Panc1 (cell line): ENCODE data around the gene MATN1. TPM values are rescaled to one million over a fixed set of nuclear protein-coding genes. Genes with fewer than 3 reads are reported as not detected.

Source experiments
- ATAC-seq: fragments of 200-7000 bp; cut with Tn5 transposase; 2 replicates; pipeline ENCODE4 v1.9.1; 2020; ENCODE audit warnings: mild to moderate bottlenecking, moderate library complexity
- BruUV-seq: library from RNA; stranded (reverse); fragments of 400-500 nt; replicated peaks from 2 replicates; lab custom pipeline; 2021; lab: Mats Ljungman, UMichigan
- CTCF ChIA-PET: fragments of 300-600 bp; sonication (Branson Sonifier 250); formaldehyde crosslinking; loops from one replicate; lab custom pipeline; 2022; ENCODE audit warnings: antibody characterized with exemption; lab: Charles Lee
- POLR2A ChIA-PET: fragments of 300-600 bp; sonication (Branson Sonifier 250); formaldehyde crosslinking; loops from one replicate; lab custom pipeline; 2022; ENCODE audit warnings: antibody characterized with exemption; lab: Charles Lee
- DNase-seq: peaks from one replicate; pipeline ENCODE4 v3.0.0-alpha.2; 2010; ENCODE audit warnings: low read depth, low spot score
- H3K27ac ChIP-seq: 2 replicates; pipeline ENCODE4 v1.5.1; 2011; ENCODE audit warnings: mild to moderate bottlenecking, low read length, inconsistent platforms
- H3K27me3 ChIP-seq: fragments of 200-500 bp; sonication (Bioruptor generic); 2 replicates; pipeline ENCODE4 v1.6.0; 2014; ENCODE audit warnings: low read length, inconsistent platforms; ENCODE audit not compliant: control insufficient read depth, insufficient read depth
- H3K36me3 ChIP-seq: fragments of 200-500 bp; sonication (Bioruptor generic); 2 replicates; pipeline ENCODE4 v1.5.1; 2014; ENCODE audit warnings: inconsistent platforms, mild to moderate bottlenecking, low read length, moderate library complexity; ENCODE audit not compliant: control insufficient read depth, insufficient read depth
- H3K4me1 ChIP-seq: 2 replicates; pipeline ENCODE4 v1.5.1; 2011; ENCODE audit warnings: inconsistent platforms, mild to moderate bottlenecking, low read length, moderate library complexity; ENCODE audit not compliant: control insufficient read depth, insufficient read depth
- H3K4me3 ChIP-seq, 2 experiments: 2 replicates each; pipeline ENCODE4 v1.5.1; 2011 to 2012; ENCODE audit warnings: low read depth in 2 of 2, low read length in 2 of 2, mild to moderate bottlenecking in 2 of 2, inconsistent platforms in 1 of 2, moderate library complexity in 1 of 2
- H3K9me3 ChIP-seq: fragments of 200-500 bp; sonication (Bioruptor generic); 2 replicates; pipeline ENCODE4 v1.5.1; 2014; ENCODE audit warnings: low read depth, mild to moderate bottlenecking, inconsistent platforms, low read length, moderate library complexity; ENCODE audit not compliant: control insufficient read depth, insufficient read depth
- POLR2AphosphoS5 ChIP-seq: IDR thresholded peaks from 2 replicates; pipeline ENCODE4 v1.6.1; 2012; ENCODE audit warnings: mild to moderate bottlenecking, low read depth, low read length, moderate library complexity
- SIN3A ChIP-seq: IDR thresholded peaks from 2 replicates; pipeline ENCODE4 v1.6.1; 2012; ENCODE audit warnings: low read depth, mild to moderate bottlenecking, low read length, moderate library complexity, borderline replicate concordance; ENCODE audit not compliant: insufficient read depth
- TCF7L2 ChIP-seq: IDR thresholded peaks from 2 replicates; pipeline ENCODE4 v1.6.1; 2011; ENCODE audit warnings: mild to moderate bottlenecking, low read depth, low read length, inconsistent platforms
- in situ Hi-C: cut with HindIII; loops from 2 replicates; pipeline ENCODE4 v1.10.0; 2016; ENCODE audit warnings: low sequenced_read_pairs, low pct_unique_long_range_greater_than_20kb
- intact Hi-C: fragments of 100-400 bp; cut with micrococcal nuclease; formaldehyde crosslinking; loops from one replicate; pipeline ENCODE4 v1.10.0; 2022; ENCODE audit not compliant: unreplicated experiment
- total RNA-seq: library from RNA; stranded (reverse); gene quantifications from one replicate; pipeline ENCODE4 v1.2.1, GENCODE V29; 2021; ENCODE audit not compliant: unreplicated experiment
- TF ChIP-seq, protein P1 (sequence below): fragments of 450-650 bp; IDR thresholded peaks from 2 replicates; pipeline ENCODE4 v1.5.1; 2017; ENCODE audit warnings: mild to moderate bottlenecking
- TF ChIP-seq, protein P2 (sequence below), 2 experiments: IDR thresholded peaks; 2 replicates each; pipeline ENCODE4 v1.6.1; 2011 to 2012; ENCODE audit warnings: low read depth in 2 of 2, control low read depth in 1 of 2, low read length in 1 of 2, mild to moderate bottlenecking in 1 of 2, moderate library complexity in 1 of 2; ENCODE audit not compliant: insufficient read depth in 1 of 2

The MATN1 gene
- total RNA-seq, 1 experiment from 2014 or later, result 0.59 TPM

DNA sequence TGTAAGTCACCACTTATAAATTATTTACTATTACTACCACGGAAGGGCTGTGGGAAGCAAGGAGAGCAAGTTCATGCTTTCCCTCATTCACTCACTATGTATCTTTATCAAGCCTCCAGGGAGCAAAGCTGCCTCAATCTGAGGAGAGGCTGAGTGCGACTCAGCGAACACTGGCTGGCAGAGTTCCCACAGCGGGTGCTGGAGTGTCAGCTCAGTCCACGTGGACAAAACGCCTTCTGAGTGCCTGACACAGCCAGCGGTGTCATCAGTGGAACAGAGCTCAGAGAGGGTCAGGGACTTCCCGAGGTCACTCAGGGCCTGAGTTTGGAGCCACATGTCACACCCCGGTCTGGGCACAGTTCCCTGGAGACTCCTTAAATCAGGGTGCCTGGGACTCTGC, 16.9 kb downstream of the MATN1 start:
- Histone ChIP-seq H3K27me3 (no peaks in the 10 kb centered on the region; the same call in 1 of the 2 replicates), H3K9me3 (no peaks in the 10 kb centered on the region), H3K36me3 (no peaks in the 10 kb centered on the region), H3K4me1 (no peaks in the 10 kb centered on the region), H3K4me3 (no peak overlapping the region), H3K27ac (no peak overlapping the region)
- POLR2A ChIA-PET, result no interaction called here
- ATAC-seq, result no peak
- in situ Hi-C loops, result no loop called here
- BruUV-seq, result no TSS peak
- intact Hi-C loops, result loop anchor here (5.0 to 10.0 kb wide), 3 partner anchors 602 to 1469 kb away; partner anchors contain the start of gene PTPRU
- CTCF ChIA-PET, result no interaction called here
- no peak for DNase-seq
- TF ChIP-seq SIN3A (no peak), TCF7L2 (no peak), POLR2AphosphoS5 (no peak)
- TF ChIP-seq, protein P1, sequence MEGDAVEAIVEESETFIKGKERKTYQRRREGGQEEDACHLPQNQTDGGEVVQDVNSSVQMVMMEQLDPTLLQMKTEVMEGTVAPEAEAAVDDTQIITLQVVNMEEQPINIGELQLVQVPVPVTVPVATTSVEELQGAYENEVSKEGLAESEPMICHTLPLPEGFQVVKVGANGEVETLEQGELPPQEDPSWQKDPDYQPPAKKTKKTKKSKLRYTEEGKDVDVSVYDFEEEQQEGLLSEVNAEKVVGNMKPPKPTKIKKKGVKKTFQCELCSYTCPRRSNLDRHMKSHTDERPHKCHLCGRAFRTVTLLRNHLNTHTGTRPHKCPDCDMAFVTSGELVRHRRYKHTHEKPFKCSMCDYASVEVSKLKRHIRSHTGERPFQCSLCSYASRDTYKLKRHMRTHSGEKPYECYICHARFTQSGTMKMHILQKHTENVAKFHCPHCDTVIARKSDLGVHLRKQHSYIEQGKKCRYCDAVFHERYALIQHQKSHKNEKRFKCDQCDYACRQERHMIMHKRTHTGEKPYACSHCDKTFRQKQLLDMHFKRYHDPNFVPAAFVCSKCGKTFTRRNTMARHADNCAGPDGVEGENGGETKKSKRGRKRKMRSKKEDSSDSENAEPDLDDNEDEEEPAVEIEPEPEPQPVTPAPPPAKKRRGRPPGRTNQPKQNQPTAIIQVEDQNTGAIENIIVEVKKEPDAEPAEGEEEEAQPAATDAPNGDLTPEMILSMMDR, result no peak
- TF ChIP-seq, protein P2, sequence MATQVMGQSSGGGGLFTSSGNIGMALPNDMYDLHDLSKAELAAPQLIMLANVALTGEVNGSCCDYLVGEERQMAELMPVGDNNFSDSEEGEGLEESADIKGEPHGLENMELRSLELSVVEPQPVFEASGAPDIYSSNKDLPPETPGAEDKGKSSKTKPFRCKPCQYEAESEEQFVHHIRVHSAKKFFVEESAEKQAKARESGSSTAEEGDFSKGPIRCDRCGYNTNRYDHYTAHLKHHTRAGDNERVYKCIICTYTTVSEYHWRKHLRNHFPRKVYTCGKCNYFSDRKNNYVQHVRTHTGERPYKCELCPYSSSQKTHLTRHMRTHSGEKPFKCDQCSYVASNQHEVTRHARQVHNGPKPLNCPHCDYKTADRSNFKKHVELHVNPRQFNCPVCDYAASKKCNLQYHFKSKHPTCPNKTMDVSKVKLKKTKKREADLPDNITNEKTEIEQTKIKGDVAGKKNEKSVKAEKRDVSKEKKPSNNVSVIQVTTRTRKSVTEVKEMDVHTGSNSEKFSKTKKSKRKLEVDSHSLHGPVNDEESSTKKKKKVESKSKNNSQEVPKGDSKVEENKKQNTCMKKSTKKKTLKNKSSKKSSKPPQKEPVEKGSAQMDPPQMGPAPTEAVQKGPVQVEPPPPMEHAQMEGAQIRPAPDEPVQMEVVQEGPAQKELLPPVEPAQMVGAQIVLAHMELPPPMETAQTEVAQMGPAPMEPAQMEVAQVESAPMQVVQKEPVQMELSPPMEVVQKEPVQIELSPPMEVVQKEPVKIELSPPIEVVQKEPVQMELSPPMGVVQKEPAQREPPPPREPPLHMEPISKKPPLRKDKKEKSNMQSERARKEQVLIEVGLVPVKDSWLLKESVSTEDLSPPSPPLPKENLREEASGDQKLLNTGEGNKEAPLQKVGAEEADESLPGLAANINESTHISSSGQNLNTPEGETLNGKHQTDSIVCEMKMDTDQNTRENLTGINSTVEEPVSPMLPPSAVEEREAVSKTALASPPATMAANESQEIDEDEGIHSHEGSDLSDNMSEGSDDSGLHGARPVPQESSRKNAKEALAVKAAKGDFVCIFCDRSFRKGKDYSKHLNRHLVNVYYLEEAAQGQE (IDR thresholded peaks at IDR 0.05; ENCODE audit: insufficient read depth in 1 of 2, low read depth in 2 of 2, low read length in 1 of 2), result no peak

DNA sequence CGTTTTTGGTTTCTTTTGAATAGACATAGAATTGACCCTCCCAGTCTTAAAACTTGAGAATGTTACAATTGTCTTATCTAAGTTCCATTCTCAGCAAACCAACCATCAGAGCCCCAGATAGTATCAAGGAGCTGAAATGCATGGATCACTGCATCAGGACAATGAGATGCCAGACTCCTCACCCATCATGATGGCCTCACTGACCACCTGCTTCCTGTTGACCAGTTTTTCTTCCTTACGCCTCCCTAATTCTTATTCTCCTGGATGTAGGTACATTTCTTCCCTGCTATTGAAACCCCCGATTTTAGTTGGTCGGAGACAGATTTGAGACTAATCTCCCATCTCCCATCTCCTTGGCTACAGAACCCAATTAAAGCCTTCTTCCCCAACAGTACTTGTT, 17.7 kb downstream of the MATN1 start:
- intact Hi-C loops, result loop anchor here (5.0 to 10.0 kb wide), 3 partner anchors 601 to 1468 kb away; partner anchors contain the start of gene PTPRU
- Histone ChIP-seq H3K4me3 (no peak overlapping the region), H3K27me3 (no peaks in the 10 kb centered on the region; the same call in 1 of the 2 replicates), H3K4me1 (no peaks in the 10 kb centered on the region; the same call in 1 of the 2 replicates), H3K36me3 (no peaks in the 10 kb centered on the region), H3K27ac (no peak overlapping the region), H3K9me3 (no peaks in the 10 kb centered on the region)
- TF ChIP-seq TCF7L2 (no peak), POLR2AphosphoS5 (no peak), SIN3A (no peak)
- TF ChIP-seq, protein P1, result no peak
- TF ChIP-seq, protein P2 (IDR thresholded peaks at IDR 0.05; ENCODE audit: insufficient read depth in 1 of 2, low read depth in 2 of 2, low read length in 1 of 2), result no peak
- no TSS peak for BruUV-seq
- POLR2A ChIA-PET, result no interaction called here
- in situ Hi-C loops, result no loop called here
- DNase-seq, result no peak
- no peak for ATAC-seq
- CTCF ChIA-PET, result no interaction called here
